ENCODE measurements around the gene UNC5A. TPM values are rescaled to one million over a fixed set of nuclear protein-coding genes. Genes with fewer than 3 reads are reported as not detected.
A peak's percentile ranks its signal among the peaks of the same experiment; 100 is the strongest.

The UNC5A gene
- total and polyA plus RNA-seq, 9 of the 15 experiments (the other 6 are each of a cell fraction or from before 2014, with no cell fraction given), result not detected

DNA sequence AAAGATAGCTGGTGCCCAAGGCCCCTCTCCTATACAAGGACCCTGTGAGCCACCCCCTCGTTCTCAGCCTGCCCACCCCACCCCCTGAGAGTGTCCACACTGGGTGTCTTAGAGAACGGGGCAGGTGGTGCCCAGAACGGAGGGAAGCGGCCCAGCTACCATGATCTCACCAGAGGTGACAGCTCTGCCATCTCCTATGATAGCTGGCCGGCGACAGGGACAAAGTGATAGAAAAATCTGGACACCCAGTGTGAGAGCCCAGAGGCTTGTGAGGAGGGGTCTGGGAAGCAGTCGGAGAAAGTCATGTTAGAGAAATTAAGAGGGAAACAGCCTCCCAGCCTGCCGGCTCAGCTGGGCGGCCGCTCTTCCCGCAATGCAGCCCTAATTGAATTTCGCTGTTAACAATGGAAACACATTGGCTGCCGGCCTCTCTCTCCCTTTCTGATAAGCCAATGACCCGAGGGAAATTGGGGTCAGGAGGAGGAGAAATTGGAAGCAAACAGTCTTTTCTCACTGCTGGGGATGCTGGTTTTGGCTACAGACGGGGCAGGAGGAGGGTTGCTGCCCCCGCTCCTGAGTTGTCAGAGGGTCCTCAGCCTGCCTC, 56.5 kb downstream of the UNC5A start:
- intact Hi-C loops (cut with micrococcal nuclease), result no loop called here
- in situ Hi-C loops (cut with MboI), result no loop called here
- DNase-seq (ENCODE audit: extremely low read depth in 1 of 4, low spot score in 3 of 4) (peak in 2 of 4 experiments; percentile 42 to 49), ATAC-seq (0 out of 3 replicates have a peak, but pooled peaks have one; percentile 10), FAIRE-seq (no peak)
- no TSS peak for BruUV-seq (replicated peaks)
- ChIA-PET CTCF (ENCODE audit: low intra/inter-chr PET ratio) (interaction anchor here (1.4 kb wide), 1 partner anchor 245 kb away, joined by 3 read pairs; no protein-coding TSS in a partner anchor), POLR2A (interaction anchor here (0.6 to 0.7 kb wide), 2 partner anchors 68 to 219 kb away, joined by 3 read pairs; no protein-coding TSS in a partner anchor)
- no peaks in the 10 kb centered on the region for H3K79me2 ChIP-seq (ENCODE audit: control insufficient read depth, insufficient read depth, low read length)
- 0 out of 2 replicates have a peak overlapping the region, but pooled peaks have one; percentile 12 for H3K4me2 ChIP-seq (ENCODE audit: insufficient read depth, low read length)
- no peaks in the 10 kb centered on the region for H3K36me3 ChIP-seq (ENCODE audit: control insufficient read depth, insufficient read depth, low read length)
- H3K9me1 ChIP-seq (ENCODE audit: control insufficient read depth, insufficient read depth, low read length), result no peaks in the 10 kb centered on the region
- H3K27me3 ChIP-seq (ENCODE audit: control insufficient read depth in 2 of 2, insufficient read depth in 2 of 2, low read length in 2 of 2), result peaks cover 33 to 77% of the 10 kb centered on the region in 2 experiments
- H3K27ac ChIP-seq (ENCODE audit: extremely low read depth, low read depth, low read length), result no peak overlapping the region
- H3K9me3 ChIP-seq (replicated peaks; ENCODE audit: control insufficient read depth, insufficient read depth, low read depth, low read length), result no peaks in the 10 kb centered on the region
- H3K4me1 ChIP-seq (replicated peaks in 1 of 2; ENCODE audit: control insufficient read depth in 2 of 2, insufficient read depth in 2 of 2, low read length in 2 of 2), result peaks cover 5 to 59% of the 10 kb centered on the region in 2 experiments; a peak in 4 of 5 replicates
- WGBS (ENCODE audit: insufficient coverage, low coverage, missing lambda C conversion rate), result 1% methylated on average over 9 of the region's 16 CpGs
- peaks cover 33% of the 10 kb centered on the region for H4K20me1 ChIP-seq (replicated peaks; ENCODE audit: control insufficient read depth, insufficient read depth, low read length)
- H3K4me3 ChIP-seq, result no peak overlapping the region
- no peak overlapping the region for H3K9ac ChIP-seq (ENCODE audit: insufficient read depth in 1 of 2, low read depth in 2 of 2, low read length in 2 of 2)
- no peak overlapping the region for H2AFZ ChIP-seq (ENCODE audit: low read depth, low read length)
- TF ChIP-seq CBFA2T3 (IDR thresholded peaks at IDR 0.05), result peak; percentile 59
- TF ChIP-seq SOX6 (IDR thresholded peaks at IDR 0.05), result 0 out of 2 replicates have a peak, but pooled peaks have one; percentile 17
- TF ChIP-seq BRD4 (IDR thresholded peaks at IDR 0.05), result no peak
- TF ChIP-seq ZFP30 (CRISPR knock-in tag; IDR thresholded peaks at IDR 0.05; ENCODE audit: borderline replicate concordance), result no peak
- no peak for TF ChIP-seq ZNF134 (CRISPR knock-in tag; conservative IDR thresholded peaks at IDR 0.05)
- TF ChIP-seq MAFG (tag; conservative IDR thresholded peaks at IDR 0.05), result no peak
- TF ChIP-seq, protein P1, sequence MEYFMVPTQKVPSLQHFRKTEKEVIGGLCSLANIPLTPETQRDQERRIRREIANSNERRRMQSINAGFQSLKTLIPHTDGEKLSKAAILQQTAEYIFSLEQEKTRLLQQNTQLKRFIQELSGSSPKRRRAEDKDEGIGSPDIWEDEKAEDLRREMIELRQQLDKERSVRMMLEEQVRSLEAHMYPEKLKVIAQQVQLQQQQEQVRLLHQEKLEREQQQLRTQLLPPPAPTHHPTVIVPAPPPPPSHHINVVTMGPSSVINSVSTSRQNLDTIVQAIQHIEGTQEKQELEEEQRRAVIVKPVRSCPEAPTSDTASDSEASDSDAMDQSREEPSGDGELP (CRISPR knock-in tag; IDR thresholded peaks at IDR 0.05; ENCODE audit: borderline replicate concordance), result peak; percentile 59; the same call in 1 of the 2 replicates
- peak; percentile 58 for TF ChIP-seq TCF3 (CRISPR knock-in tag; IDR thresholded peaks at IDR 0.05)
- TF ChIP-seq, protein P2, sequence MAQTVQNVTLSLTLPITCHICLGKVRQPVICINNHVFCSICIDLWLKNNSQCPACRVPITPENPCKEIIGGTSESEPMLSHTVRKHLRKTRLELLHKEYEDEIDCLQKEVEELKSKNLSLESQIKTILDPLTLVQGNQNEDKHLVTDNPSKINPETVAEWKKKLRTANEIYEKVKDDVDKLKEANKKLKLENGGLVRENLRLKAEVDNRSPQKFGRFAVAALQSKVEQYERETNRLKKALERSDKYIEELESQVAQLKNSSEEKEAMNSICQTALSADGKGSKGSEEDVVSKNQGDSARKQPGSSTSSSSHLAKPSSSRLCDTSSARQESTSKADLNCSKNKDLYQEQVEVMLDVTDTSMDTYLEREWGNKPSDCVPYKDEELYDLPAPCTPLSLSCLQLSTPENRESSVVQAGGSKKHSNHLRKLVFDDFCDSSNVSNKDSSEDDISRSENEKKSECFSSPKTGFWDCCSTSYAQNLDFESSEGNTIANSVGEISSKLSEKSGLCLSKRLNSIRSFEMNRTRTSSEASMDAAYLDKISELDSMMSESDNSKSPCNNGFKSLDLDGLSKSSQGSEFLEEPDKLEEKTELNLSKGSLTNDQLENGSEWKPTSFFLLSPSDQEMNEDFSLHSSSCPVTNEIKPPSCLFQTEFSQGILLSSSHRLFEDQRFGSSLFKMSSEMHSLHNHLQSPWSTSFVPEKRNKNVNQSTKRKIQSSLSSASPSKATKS (CRISPR knock-in tag; IDR thresholded peaks at IDR 0.05), result no peak
- 0 out of 2 replicates have a peak, but pooled peaks have one; percentile 6 for TF ChIP-seq CBFA2T2 (conservative IDR thresholded peaks at IDR 0.05)
- peak; percentile 76 for TF ChIP-seq NR2C2 (CRISPR knock-in tag; IDR thresholded peaks at IDR 0.05)
- TF ChIP-seq NR2C2 (tag; IDR thresholded peaks at IDR 0.05), result peak; percentile 62; the same call in 1 of the 2 replicates
- no peak for TF ChIP-seq KDM2B (CRISPR knock-in tag; IDR thresholded peaks at IDR 0.05)
- no peak for TF ChIP-seq CREM (IDR thresholded peaks at IDR 0.05; ENCODE audit: low read depth)
- TF ChIP-seq, protein P3, sequence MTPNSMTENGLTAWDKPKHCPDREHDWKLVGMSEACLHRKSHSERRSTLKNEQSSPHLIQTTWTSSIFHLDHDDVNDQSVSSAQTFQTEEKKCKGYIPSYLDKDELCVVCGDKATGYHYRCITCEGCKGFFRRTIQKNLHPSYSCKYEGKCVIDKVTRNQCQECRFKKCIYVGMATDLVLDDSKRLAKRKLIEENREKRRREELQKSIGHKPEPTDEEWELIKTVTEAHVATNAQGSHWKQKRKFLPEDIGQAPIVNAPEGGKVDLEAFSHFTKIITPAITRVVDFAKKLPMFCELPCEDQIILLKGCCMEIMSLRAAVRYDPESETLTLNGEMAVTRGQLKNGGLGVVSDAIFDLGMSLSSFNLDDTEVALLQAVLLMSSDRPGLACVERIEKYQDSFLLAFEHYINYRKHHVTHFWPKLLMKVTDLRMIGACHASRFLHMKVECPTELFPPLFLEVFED (CRISPR knock-in tag; conservative IDR thresholded peaks at IDR 0.05), result no peak
- peak; percentile 29 for TF ChIP-seq TAL1 (IDR thresholded peaks at IDR 0.05)
- no peak; the same call in 1 of the 2 replicates for TF ChIP-seq NR2C1 (IDR thresholded peaks at IDR 0.05)
- peak; percentile 86 for TF ChIP-seq NR2C1 (tag; IDR thresholded peaks at IDR 0.05)
- no peak for TF ChIP-seq ZNF696 (CRISPR knock-in tag; conservative IDR thresholded peaks at IDR 0.05)
- no peak for TF ChIP-seq SREBF2 (CRISPR knock-in tag; IDR thresholded peaks at IDR 0.05)
- TF ChIP-seq POLR2AphosphoS2 (IDR thresholded peaks at IDR 0.05; ENCODE audit: low read length), result no peak
